Measurements from ENCODE around the gene GPR158.
"Not testable (repeated sequence)": the region's sequence is repeated elsewhere in the genome, so short reads cannot be mapped to it uniquely, and the experiment has no call there.

GPR158 gene

DNA sequence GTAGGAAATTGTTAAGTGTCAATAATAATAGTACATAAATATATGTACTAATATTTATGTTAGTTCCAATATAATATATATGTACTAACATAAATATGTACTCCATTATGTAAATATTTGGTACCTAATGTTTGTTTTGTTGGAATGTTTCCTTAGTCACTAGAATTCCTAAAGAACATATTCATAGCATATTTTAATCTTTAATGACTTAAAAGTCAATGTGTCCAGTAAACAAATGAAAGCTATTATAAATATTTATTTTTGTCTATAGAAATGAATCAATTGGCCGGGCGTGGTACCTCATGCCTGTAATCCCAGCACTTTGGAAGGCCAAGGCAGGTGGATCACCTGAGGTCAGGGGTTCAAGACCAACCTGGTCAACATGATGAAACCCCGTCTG lies 153.6 kb downstream of the GPR158 start:
- intact Hi-C loops (cut with DNase I; ENCODE audit: low total_unique reads): no loop called here
- Histone ChIP-seq H3K4me1 (no peaks in the 10 kb centered on the region), H3K4me3 (no peak overlapping the region), H3K27me3 (no peaks in the 10 kb centered on the region), H3K27ac (no peak overlapping the region), H3K36me3 (no peaks in the 10 kb centered on the region), H3K9me3 (no peaks in the 10 kb centered on the region)
- no peak for DNase-seq
- TF ChIP-seq, protein P1, sequence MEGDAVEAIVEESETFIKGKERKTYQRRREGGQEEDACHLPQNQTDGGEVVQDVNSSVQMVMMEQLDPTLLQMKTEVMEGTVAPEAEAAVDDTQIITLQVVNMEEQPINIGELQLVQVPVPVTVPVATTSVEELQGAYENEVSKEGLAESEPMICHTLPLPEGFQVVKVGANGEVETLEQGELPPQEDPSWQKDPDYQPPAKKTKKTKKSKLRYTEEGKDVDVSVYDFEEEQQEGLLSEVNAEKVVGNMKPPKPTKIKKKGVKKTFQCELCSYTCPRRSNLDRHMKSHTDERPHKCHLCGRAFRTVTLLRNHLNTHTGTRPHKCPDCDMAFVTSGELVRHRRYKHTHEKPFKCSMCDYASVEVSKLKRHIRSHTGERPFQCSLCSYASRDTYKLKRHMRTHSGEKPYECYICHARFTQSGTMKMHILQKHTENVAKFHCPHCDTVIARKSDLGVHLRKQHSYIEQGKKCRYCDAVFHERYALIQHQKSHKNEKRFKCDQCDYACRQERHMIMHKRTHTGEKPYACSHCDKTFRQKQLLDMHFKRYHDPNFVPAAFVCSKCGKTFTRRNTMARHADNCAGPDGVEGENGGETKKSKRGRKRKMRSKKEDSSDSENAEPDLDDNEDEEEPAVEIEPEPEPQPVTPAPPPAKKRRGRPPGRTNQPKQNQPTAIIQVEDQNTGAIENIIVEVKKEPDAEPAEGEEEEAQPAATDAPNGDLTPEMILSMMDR (IDR thresholded peaks at IDR 0.05): no peak

DNA sequence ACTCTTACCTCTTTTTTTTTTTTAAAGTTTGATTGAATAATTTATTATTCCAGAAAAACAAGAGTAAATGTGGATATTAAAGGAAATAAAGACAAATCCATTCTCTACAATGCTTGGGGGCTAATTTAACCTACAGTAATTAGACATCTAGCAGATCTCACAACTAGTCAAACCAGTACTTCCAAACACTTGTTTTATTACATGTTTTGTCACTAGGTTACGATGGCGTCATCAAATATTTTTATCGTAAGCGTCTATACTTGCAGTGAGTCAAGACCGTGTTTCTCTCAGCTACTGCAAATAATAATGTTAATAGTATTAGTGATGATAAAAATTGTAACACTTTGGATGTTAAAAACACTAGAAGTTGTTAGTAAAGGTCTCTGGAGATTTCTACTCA lies 154.8 kb downstream of the GPR158 start:
- DNase-seq; H3K9me3 ChIP-seq; H3K4me3 ChIP-seq; H3K4me1 ChIP-seq; H3K27ac ChIP-seq; H3K36me3 ChIP-seq; H3K27me3 ChIP-seq; intact Hi-C loops (cut with DNase I; ENCODE audit: low total_unique reads): not testable (repeated sequence)

DNA sequence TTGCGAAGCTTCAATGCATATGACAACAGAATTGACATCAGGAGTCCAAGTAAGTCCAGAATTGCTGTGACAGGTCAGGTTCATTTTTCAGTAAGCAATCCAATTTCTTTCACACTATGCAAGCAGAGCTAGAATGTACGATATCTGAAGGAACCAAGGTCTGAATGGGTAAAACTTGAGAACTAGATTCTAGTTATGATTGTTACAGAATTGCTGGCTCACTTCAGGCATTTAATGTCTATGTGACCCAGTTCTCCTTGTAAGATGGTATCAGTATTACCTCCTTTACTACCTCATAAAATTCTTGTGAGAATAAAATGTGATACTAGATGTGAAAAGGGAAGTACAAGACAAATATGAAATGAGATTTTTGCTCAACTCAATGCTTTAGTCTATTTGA lies 159.6 kb downstream of the GPR158 start:
- no peak for DNase-seq
- no peaks in the 10 kb centered on the region for H3K4me1 ChIP-seq
- H3K27me3 ChIP-seq: no peaks in the 10 kb centered on the region
- TF ChIP-seq, protein P1 (IDR thresholded peaks at IDR 0.05): no peak
- no peak overlapping the region for H3K4me3 ChIP-seq
- no peaks in the 10 kb centered on the region for H3K36me3 ChIP-seq
- H3K27ac ChIP-seq: no peak overlapping the region
- H3K9me3 ChIP-seq: no peaks in the 10 kb centered on the region
- intact Hi-C loops (cut with DNase I; ENCODE audit: low total_unique reads): no loop called here

DNA sequence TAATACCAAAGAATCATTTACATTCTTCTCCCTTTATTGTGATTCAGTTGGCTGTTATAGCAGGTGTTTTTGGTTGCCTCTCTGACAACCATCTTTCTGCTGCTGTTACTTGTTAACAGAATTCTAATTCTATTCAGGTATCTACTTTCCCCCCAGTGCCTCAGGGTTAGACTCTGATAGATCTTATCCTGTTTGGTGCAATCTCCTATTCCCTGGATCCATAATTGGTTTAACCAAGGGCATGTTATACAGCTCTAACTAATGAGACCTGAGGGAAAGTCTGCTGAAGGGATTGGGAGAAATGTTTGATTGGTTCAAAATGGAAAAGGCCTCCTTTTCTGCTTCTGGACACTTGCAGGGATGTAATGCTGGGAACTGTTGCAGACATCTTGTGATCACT lies 161.5 kb downstream of the GPR158 start:
- H3K9me3 ChIP-seq: no peaks in the 10 kb centered on the region
- no peak overlapping the region for H3K4me3 ChIP-seq
- H3K27ac ChIP-seq: no peak overlapping the region
- intact Hi-C loops (cut with DNase I; ENCODE audit: low total_unique reads): no loop called here
- H3K27me3 ChIP-seq: no peaks in the 10 kb centered on the region
- H3K36me3 ChIP-seq: no peaks in the 10 kb centered on the region
- DNase-seq: no peak
- H3K4me1 ChIP-seq: no peaks in the 10 kb centered on the region
- TF ChIP-seq, protein P1 (IDR thresholded peaks at IDR 0.05): no peak

DNA sequence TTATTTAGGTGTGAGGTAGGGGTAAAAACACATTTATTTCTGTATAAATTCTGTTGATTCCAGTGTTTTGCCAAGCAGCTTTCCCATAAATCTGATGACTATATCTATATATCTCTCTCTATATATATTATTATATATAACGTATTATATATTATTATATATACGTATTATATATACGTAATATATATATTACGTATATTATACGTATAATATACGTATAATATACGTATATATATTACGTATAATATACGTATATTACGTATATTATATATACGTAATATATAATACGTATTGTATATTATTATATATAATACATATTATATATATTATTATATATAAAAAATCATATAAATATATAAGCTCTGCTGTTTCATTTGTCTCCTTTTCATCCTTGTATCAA lies 163.5 kb downstream of the GPR158 start:
- TF ChIP-seq, protein P1 (IDR thresholded peaks at IDR 0.05): no peak
- intact Hi-C loops (cut with DNase I; ENCODE audit: low total_unique reads): no loop called here
- H3K4me1 ChIP-seq: no peaks in the 10 kb centered on the region

DNA sequence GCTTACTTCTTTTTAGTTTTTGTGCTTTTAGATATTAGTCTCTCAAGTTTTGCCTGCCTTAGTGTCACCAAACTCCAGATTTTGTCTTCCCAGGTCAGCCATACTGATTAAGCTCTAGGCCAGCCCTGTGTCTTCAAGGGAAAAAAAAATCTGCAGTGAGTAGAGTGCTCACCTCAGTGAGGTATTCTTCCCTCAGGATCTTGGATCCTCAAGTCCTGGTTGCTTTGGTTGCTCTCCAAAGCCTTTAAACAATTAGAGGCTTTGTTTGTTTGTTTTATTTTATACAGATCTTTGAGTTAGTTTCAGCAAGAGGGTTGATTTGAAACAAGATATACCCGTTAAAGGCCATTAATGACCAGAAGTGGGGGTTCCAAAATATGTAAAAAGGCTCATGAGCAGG lies 165.2 kb downstream of the GPR158 start:
- intact Hi-C loops (cut with DNase I; ENCODE audit: low total_unique reads): no loop called here
- Histone ChIP-seq H3K4me3 (no peak overlapping the region), H3K36me3 (no peaks in the 10 kb centered on the region), H3K27ac (no peak overlapping the region), H3K4me1 (no peaks in the 10 kb centered on the region), H3K9me3 (no peaks in the 10 kb centered on the region), H3K27me3 (no peaks in the 10 kb centered on the region)
- TF ChIP-seq, protein P1 (IDR thresholded peaks at IDR 0.05): no peak
- DNase-seq: no peak

More for the DNA sequence above, 163.5 kb downstream of the GPR158 start:
- H3K27me3 ChIP-seq: no peaks in the 10 kb centered on the region
- H3K4me3 ChIP-seq: no peak overlapping the region
- no peak for DNase-seq
- no peaks in the 10 kb centered on the region for H3K9me3 ChIP-seq
- H3K27ac ChIP-seq: no peak overlapping the region
- H3K36me3 ChIP-seq: no peaks in the 10 kb centered on the region
